ENCODE results near the gene CTSH. TPM values are rescaled to one million over a fixed set of nuclear protein-coding genes. Genes with fewer than 3 reads are reported as not detected.
"Not testable (repeated sequence)": the region's sequence is repeated elsewhere in the genome, so short reads cannot be mapped to it uniquely, and the experiment has no call there.

The CTSH gene
- polyA plus RNA-seq, 1 donor: 38.3 TPM

- no peak for DNase-seq
These were observed 22.9 kb downstream of the CTSH start for GRCh38 chr15:78921940-78922339.

DNA sequence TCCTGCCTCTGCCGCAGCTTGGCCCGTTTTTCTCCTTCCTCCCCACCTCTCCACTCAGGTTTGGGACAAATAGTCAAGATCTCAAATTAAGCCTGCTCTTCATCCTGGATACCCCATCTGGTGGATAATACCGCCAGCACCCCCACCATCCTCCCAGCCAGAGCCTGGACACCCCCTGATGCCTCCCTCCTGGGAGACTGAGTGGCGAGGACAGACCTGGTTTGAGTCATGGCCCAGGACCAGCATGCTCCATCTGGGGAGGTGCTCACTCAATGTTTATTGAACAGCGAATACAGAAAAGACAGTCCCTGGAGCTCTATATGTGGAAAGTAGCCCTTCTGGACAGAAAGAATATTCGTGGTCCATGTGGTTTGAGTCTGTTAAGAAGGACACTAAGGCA is 23.3 kb downstream of the CTSH start:
- DNase-seq: no peak

DNA sequence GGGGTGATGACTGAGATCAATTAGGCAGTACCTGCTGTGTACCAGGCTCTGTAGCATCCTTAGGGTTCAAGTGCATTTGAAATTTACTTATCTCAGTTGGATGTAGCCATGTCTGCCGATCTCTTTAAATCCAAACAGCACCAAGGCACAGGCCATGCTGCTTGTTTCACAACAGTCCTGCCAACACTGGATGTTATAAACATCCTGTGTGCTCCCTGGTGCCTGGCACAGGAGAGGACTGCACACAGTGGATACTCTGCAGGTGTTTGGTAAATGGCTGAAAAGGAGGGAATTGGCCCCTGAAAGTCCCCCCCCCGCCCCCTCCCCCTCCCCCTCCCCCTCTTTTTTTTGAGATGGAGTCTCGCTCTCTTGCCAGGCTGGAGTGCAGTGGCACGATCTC is 27.0 kb downstream of the CTSH start:
- DNase-seq: no peak

GRCh38 chr15:78916088-78916487 is 28.8 kb downstream of the CTSH start:
- DNase-seq: no peak

DNA sequence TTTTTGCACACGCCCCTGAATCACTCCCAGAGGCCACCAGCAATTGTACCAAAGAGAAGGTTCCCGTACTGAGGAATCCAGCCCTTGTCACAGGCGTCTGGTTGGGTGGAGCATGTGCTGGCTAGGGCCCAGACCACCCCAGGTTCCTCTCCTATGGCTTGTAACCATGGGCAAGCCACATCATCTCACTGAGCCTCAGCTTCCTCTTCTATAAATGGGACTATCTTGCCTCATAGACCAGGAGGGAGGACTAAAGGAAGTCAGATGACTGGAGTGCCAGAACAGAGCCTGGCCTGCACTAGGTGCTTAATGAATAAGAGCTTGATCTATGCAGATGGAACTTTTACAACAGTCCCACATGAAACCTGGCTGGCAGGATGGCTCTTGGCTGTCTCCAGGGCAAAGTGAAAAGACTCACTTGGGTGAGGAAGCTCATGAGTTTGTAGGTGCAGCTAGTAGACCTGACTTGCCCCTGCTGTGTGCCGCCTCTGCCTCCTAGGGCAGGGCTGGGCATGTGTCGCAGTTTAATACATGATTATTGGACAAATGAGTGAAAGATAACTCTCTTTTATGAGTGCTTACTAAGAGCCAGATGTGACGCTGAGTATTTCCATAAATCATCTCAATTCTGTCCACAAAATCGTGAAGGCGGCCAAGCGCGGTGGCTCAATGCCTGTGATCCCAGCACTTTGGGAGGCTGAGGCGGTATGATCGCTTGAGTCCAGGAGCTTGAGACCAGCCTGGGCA is 29.3 kb downstream of the CTSH start:
- no peak for DNase-seq

DNA sequence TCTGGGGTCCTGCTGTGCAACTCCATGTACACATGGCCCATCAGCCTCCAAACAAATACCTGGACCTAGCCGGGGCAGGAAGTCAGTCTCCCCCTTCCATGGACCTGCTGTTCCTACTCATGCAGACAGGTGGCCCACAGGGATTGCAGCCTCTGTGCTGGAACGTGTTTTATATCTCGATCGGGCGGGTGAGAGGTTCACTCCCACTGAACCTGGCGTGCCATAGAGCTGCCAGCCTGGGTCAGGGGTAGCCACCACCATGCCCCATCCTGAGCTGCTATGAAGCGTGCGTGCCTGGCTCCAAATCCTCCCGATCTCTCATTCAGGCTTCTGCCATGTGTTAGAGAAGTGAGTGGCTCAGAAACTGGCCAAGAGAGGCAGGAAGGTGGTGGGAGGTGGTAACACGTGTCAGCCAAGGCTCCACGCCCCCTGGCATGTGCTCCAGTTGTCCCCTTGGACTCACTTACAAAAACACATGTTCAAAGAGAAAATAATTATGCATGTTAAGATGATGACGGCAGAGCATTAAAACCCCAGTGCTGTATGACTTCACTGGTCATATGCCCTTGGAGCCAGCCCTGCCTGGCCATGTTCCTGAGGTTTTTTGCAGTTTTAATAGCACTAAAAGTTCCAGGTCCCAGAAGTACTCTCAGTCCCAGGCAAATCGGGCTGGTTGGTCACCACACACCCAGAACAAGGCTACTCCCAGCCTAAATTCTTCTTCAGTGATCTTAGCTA is 30.6 kb downstream of the CTSH start:
- no peak for DNase-seq

DNA sequence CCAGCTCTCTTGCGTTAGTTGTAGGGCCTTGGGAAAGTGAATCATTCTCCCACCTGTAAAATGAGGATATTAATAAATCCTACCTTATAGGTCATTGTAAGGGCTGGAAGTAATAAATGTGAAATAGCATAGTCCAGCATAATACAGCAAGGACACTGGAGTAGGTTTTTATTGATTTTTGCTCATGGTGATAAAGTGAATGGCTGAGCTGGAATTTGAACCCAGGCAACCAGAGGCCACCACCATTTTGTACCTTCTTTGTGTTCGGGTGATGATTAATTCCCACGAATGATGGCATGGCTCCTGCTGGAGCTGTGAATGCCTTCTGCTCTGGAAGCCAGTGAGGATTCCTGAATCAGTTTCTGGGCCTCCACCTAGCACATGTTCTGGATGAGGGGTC is 31.8 kb downstream of the CTSH start:
- no peak for DNase-seq

DNA sequence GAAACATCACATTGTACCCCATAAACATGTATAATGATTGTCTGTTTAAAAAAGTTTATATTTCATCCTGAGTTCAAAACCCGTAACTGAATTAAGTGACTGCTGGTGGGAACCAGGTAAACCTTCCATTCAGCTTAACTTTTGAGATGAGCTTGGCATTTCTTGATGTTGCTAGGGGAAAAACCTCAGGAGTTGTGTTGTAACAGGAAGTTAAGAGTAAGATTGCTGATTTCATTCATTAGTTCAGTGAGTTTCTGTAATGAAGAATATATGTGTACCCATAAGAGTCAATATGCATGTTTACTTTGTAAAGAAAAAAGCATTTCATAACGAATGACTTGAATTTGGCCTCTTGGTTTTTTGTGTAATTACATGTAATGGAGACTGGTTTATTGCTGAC is 32.5 kb downstream of the CTSH start:
- no peak for DNase-seq

DNA sequence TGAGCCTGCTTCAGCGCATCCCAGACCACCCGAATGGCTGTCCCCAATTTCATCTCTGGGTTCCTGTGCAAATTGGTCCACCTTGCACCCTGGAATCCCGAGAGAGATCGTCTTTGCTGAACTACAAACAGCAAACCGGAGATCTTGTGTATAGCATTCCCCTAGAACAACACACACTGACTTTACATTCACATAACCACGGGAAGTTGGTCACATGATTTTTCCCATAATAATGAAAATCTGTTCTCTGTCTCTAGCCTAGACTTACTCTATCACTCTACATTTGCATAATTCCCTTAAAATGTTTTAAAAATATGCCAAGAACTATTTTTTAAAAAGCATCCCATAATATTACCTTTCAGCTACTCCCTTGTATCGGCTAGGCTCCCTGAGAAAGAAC is 34.6 kb downstream of the CTSH start:
- DNase-seq: no peak

DNA sequence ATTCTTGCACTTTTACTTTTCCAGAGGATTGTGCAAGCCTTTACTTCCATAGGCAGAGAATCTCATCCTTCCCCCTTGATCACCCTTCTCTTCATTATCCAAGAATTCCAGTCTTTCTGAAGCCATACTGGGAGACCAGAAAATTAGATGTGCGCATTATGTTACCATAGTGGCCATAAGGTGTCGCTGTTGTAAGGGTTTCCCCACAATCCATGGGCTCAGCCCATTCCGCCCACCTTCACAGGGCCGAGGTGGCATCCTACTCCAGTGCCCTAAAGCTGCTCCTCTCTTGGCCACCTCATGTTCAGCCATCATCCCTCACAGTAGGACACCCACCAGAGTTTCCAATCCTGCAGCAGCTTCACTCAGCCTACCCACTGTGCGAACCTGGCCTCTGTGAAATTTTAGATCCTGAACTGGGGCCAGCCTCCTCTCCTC is 35.0 kb downstream of the CTSH start:
- no peak for DNase-seq

- DNase-seq: no peak
These were observed 35.6 kb downstream of the CTSH start for GRCh38 chr15:78909160-78909695.

- DNase-seq: no peak
These were observed 37.3 kb downstream of the CTSH start for GRCh38 chr15:78907577-78907976.

- no peak for DNase-seq
These were observed 38.6 kb downstream of the CTSH start for GRCh38 chr15:78906316-78906620.

DNA sequence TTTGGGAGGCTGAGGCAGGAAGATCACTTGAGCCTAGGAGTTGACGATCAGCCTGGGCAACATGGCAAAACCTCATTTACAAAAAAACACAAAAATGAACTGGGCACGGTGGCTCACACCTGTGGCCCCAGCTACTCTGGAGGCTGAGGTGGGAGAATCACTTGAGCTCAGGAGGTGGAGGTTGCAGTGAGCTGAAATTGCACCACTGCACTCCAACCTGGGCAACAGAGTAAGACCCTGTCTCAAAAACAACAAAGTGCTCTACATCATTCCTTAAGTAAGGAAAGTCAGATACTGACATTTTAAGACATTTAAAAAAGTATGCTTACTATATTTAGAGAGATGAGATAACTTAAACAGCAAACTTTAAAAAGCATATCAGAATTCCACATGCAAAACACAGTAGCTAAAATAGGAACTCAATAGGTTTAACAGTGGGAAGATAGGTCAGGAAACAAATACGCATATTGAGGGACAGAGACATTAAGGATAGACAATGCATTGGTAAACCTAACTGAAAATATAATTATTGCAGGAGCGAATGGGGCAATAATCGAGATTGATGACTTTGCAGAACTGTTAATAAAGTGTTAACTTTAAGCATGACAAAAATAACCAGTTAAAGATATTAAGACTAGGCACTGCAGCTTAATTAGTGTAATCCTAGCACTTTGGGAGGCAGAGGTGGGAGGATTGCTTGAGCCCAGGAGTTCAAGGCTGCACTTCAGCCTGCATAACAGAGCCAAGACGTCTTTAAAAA is 40.1 kb downstream of the CTSH start:
- DNase-seq: no peak

DNA sequence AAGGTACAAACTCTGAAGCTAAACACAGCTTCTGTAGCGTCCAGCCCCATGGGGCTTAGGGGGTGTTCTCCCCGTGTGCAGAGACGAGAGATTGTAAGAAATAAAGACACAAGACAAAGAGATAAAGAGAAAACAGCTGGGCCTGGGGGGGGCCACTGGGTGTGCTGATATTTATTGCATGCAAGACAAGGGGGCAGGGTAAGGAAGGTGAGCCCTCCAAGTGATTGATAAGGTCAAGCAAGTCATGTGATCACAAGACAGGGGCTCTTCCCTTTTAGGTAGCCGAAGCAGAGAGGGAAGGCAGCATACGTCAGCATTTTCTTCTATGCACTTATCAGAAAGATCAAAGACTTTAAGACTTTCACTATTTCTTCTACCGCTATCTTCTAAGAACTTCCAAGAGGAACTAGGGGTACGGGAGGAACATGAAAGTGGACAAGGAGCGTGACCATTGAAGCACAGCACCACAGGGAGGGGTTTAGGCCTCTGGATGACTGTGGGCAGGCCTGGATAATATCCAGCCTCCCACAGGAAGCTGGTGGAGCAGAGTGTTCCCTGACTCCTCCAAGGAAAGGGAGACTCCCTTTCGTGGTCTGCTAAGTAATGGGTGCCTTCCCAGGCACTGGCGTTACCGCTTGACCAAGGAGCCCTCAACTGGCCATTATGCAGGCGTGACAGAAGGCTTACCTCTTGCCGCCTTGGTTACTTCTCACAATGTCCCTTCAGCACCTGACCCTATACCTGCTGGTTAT is 42.4 kb downstream of the CTSH start:
- DNase-seq: not testable (repeated sequence)

- DNase-seq: not testable (repeated sequence)
These were observed 43.9 kb downstream of the CTSH start for GRCh38 chr15:78900819-78901533.

GRCh38 chr15:78898540-78898939 is 46.3 kb downstream of the CTSH start:
- no peak for DNase-seq

- DNase-seq: no peak
These were observed 49.4 kb downstream of the CTSH start for GRCh38 chr15:78895471-78895870.

- DNase-seq: no peak
These were observed 51.3 kb downstream of the CTSH start for GRCh38 chr15:78893538-78893937.

DNA sequence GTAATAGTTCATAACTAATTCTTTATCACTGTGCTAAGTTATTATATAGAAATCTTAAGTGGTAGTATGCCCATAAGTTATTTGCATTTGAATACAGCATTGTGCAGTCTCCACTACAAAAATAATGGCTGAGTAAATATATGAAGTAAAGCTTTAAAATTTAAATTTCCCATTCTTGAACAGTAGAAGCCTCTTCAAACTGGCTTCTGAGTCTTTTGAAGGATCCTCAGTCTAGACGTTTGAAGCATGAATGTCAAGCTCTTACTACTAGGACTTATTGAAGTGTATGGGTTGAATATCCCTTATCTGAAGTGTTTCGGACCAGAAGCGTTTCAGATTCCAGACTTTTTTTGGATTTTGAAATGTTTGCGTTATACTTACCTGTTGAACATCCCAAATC is 55.8 kb downstream of the CTSH start:
- DNase-seq: no peak

DNA sequence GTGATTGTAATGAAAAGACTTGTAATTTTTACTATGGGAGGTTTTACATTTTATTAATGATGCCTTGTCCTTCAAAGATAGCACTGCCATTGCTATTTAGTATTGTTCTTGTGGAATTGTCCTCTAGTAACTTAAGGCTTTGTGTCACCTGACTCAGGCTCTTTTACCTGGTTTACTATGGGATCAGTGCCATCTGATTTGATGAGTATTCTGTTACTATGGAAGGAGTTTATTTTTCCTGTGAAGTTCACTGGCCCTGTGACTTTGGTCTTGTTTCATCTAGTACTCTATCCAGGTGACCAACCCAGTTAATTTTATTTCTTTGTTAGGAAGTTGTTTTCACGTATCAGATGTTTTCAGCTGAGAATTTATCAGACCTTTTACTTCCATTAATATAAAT is 63.2 kb downstream of the CTSH start:
- DNase-seq: no peak

DNA sequence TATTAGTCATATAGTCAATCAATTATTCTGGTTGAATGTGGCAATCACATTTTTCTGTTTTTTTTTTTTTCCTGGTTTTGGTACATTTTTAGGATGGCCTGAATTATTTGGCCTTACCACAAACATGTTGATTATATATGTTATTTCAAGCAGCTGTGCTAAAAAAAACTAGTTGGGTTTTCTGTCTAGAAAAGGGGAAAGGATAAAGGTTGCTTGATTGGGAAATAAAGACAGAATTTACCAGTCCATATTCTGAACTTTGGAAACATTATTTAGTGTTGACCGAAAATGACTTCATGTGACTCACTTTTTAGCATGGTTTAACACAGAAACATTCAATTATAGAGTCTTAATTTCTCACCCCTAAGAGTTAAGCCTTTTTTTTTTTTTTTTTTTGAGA is 64.0 kb downstream of the CTSH start:
- DNase-seq: no peak
